AG09309 (cell line): ENCODE results near the gene FN1.

Experiments
- DNase-seq: peaks from one replicate; pipeline ENCODE4 v3.0.0-alpha.2; 2010; ENCODE audit warnings: low read depth
- H3K4me3 ChIP-seq: 2 replicates; pipeline ENCODE4 v1.5.1; 2011; ENCODE audit warnings: mild to moderate bottlenecking, low read depth, low read length, moderate library complexity; ENCODE audit not compliant: control insufficient read depth
- TF ChIP-seq, protein P1 (sequence below): IDR thresholded peaks from 2 replicates; pipeline ENCODE4 v1.5.1; 2011; ENCODE audit warnings: mild to moderate bottlenecking, low read depth, low read length, inconsistent platforms; ENCODE audit not compliant: insufficient read depth, control insufficient read depth; ENCODE audit errors: missing control alignments

FN1 gene

DNA sequence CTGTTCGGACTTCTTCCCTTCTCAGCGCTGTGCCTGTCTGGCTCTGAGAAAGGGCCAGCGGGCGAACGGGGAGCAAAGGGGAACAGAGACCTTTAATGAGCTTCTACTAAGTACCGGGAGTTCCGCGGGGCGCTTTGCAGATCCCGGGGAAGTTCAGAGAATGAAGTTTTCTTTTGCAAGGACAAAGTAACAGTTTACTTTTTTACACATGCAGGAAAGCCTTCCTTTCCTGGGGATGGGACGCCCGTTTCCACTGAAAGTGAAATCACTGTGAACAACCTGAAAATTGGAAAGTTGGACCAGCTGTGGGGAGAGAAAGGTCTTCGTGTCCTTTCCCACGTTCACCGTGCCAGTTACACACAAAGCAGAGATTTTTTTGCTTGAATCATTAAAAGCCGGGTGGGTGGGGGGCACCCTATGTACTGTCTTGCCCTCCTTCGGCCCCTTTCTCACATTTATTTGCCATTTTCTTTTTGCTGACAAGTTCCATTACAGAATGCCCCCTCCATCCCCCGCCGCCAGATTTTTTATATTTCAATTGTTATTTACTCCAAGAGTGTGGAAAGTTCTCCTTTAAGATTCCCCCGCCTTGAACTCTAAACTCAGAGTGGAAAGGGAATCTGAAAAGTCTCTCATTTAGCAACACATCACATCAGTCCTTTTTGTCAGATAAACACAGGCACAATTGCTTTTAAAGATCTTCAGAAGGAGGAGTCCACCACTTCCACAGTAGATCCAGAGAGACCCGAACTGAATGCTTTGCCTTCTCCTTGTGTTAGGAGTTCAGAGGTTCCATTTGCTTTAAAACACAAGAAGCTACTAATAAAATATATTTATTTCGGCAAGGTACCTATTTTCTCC is 1.1 kb upstream of the FN1 start:
- TF ChIP-seq, protein P1, sequence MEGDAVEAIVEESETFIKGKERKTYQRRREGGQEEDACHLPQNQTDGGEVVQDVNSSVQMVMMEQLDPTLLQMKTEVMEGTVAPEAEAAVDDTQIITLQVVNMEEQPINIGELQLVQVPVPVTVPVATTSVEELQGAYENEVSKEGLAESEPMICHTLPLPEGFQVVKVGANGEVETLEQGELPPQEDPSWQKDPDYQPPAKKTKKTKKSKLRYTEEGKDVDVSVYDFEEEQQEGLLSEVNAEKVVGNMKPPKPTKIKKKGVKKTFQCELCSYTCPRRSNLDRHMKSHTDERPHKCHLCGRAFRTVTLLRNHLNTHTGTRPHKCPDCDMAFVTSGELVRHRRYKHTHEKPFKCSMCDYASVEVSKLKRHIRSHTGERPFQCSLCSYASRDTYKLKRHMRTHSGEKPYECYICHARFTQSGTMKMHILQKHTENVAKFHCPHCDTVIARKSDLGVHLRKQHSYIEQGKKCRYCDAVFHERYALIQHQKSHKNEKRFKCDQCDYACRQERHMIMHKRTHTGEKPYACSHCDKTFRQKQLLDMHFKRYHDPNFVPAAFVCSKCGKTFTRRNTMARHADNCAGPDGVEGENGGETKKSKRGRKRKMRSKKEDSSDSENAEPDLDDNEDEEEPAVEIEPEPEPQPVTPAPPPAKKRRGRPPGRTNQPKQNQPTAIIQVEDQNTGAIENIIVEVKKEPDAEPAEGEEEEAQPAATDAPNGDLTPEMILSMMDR, result no peak
- no peak for DNase-seq
- H3K4me3 ChIP-seq, result peak overlapping the region; percentile 44

GRCh38 chr2:215435280-215435869 is 493 bp downstream of the FN1 start:
- DNase-seq, result no peak
- TF ChIP-seq, protein P1, result no peak
- peak overlapping the region; percentile 89 for H3K4me3 ChIP-seq

DNA sequence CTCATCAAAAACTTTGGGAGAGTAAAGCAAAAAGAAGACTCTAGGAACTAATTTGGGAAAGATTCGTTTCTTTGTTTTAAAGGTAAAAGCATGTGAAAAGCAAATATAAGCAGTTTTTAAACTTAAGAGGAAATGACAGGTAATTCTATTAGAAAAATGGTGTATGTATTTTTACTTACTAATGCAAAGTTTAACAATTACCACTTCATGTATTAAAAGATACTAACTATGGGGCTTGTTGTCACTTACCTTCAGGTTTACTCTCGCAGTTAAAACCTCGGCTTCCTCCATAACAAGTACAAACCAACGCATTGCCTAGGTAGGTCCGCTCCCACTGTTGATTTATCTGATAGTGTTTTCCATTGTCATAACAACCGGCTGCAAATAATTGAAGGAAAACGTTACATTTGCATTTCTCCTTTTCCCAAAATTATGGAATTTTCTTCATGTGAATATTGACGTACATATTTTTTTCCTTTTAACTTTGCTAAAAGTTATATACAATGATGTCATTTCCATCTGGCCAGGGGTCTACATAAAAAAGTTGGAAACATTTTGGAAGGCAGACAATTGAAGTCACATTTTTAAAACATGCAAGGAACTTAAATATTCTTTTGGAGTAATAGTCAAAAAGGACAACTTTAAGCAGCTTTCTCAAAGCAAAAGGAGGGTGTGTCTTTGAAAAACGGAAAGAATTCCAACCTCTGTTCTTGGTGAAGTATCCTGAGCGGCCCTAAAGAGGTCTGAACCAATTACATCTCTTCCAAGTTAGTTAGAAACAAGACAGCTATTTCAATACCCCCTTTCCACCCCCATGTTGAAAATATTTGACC is 1.2 kb downstream of the FN1 start:
- TF ChIP-seq, protein P1, result no peak
- no peak for DNase-seq
- H3K4me3 ChIP-seq, result peak overlapping the region; percentile 89

GRCh38 chr2:215432759-215433594 is 2.9 kb downstream of the FN1 start:
- H3K4me3 ChIP-seq, result peak overlapping the region; percentile 89
- DNase-seq, result no peak
- TF ChIP-seq, protein P1, result no peak

GRCh38 chr2:215431778-215432758 is 3.8 kb downstream of the FN1 start:
- peak overlapping the region; percentile 89 for H3K4me3 ChIP-seq
- no peak for DNase-seq
- TF ChIP-seq, protein P1, result no peak
